ENCODE data around the gene MYO15A.

The MYO15A gene

DNA sequence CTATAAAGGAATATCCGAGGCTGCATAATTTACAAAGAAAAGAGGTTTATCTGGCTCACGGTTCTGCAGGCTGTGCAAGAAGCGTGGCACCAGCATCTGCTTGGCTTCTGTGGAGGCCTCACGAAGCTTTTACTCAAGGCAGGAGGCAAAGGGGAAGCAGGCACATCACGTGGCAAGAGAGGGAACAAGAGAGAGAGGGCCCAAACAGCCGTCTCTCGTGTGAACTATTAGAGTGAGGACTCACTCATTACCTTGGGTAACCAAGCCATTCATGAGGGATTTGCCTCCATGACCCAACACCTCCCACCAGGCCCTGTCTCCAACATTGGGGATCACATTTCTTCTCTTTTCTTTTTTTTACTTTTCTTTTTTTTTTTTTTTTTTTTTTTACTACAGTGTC, 67.6 kb downstream of the MYO15A start:
- no peak overlapping the region for H3K9ac ChIP-seq (ENCODE audit: low read length)
- no peaks in the 10 kb centered on the region for H3K27me3 ChIP-seq (ENCODE audit: control insufficient read depth, insufficient read depth, low read length)
- no peak overlapping the region for H3K4me3 ChIP-seq (ENCODE audit: low read length)

GRCh38 chr17:18177133-18177532, 68.6 kb downstream of the MYO15A start:
- no peak overlapping the region for H3K9ac ChIP-seq (ENCODE audit: low read length)
- peaks cover 17% of the 10 kb centered on the region for H3K4me1 ChIP-seq (ENCODE audit: control insufficient read depth, insufficient read depth, low read length)
- H3K9me3 ChIP-seq (ENCODE audit: control insufficient read depth, low read length): no peaks in the 10 kb centered on the region
- no peaks in the 10 kb centered on the region for H3K27me3 ChIP-seq (ENCODE audit: control insufficient read depth, insufficient read depth, low read length)
- H3K36me3 ChIP-seq (ENCODE audit: control insufficient read depth, insufficient read depth, low read length): no peaks in the 10 kb centered on the region
- no peak overlapping the region for H3K4me3 ChIP-seq (ENCODE audit: low read length)

More for the DNA sequence above, 67.6 kb downstream of the MYO15A start:
- Histone ChIP-seq H3K4me1 (ENCODE audit: control insufficient read depth, insufficient read depth, low read length) (peaks cover 10% of the 10 kb centered on the region), H3K9me3 (ENCODE audit: control insufficient read depth, low read length) (no peaks in the 10 kb centered on the region), H3K36me3 (ENCODE audit: control insufficient read depth, insufficient read depth, low read length) (no peaks in the 10 kb centered on the region)

GRCh38 chr17:18177722-18178121, 69.2 kb downstream of the MYO15A start:
- H3K9me3 ChIP-seq (ENCODE audit: control insufficient read depth, low read length): no peaks in the 10 kb centered on the region
- H3K27me3 ChIP-seq (ENCODE audit: control insufficient read depth, insufficient read depth, low read length): no peaks in the 10 kb centered on the region
- H3K4me3 ChIP-seq (ENCODE audit: low read length): no peak overlapping the region
- H3K4me1 ChIP-seq (ENCODE audit: control insufficient read depth, insufficient read depth, low read length): peaks cover 20% of the 10 kb centered on the region
- H3K36me3 ChIP-seq (ENCODE audit: control insufficient read depth, insufficient read depth, low read length): no peaks in the 10 kb centered on the region
- no peak overlapping the region for H3K9ac ChIP-seq (ENCODE audit: low read length)

DNA sequence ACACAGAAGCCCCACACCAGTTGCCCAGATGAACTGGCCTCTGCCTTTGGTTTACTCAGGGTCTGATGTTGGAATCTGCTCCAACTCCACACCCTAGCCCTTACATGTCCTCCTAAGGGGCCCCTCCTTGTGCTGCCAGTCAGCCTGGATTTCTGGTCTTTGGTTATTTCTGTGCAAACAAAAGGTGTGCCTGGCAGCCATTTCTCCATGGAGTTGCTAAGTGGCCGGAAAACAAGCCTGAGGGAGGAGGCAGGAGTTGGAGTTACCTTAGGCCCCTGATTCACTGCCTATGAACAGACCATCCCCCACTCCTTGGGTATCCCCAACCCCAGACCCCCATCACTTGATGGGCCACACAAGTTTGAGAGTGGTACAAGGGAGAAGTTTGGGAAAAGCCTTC, 70.6 kb downstream of the MYO15A start:
- H3K9me3 ChIP-seq (ENCODE audit: control insufficient read depth, low read length): no peaks in the 10 kb centered on the region
- no peak overlapping the region for H3K9ac ChIP-seq (ENCODE audit: low read length)
- no peaks in the 10 kb centered on the region for H3K36me3 ChIP-seq (ENCODE audit: control insufficient read depth, insufficient read depth, low read length)
- peaks cover 20% of the 10 kb centered on the region for H3K4me1 ChIP-seq (ENCODE audit: control insufficient read depth, insufficient read depth, low read length)
- H3K27me3 ChIP-seq (ENCODE audit: control insufficient read depth, insufficient read depth, low read length): no peaks in the 10 kb centered on the region
- H3K4me3 ChIP-seq (ENCODE audit: low read length): no peak overlapping the region

GRCh38 chr17:18179804-18180203, 71.2 kb downstream of the MYO15A start:
- Histone ChIP-seq H3K27me3 (ENCODE audit: control insufficient read depth, insufficient read depth, low read length) (no peaks in the 10 kb centered on the region), H3K9ac (ENCODE audit: low read length) (no peak overlapping the region), H3K4me1 (ENCODE audit: control insufficient read depth, insufficient read depth, low read length) (peaks cover 20% of the 10 kb centered on the region), H3K4me3 (ENCODE audit: low read length) (no peak overlapping the region), H3K36me3 (ENCODE audit: control insufficient read depth, insufficient read depth, low read length) (no peaks in the 10 kb centered on the region), H3K9me3 (ENCODE audit: control insufficient read depth, low read length) (no peaks in the 10 kb centered on the region)

- no peaks in the 10 kb centered on the region for H3K27me3 ChIP-seq (ENCODE audit: control insufficient read depth, insufficient read depth, low read length)
- no peak overlapping the region for H3K9ac ChIP-seq (ENCODE audit: low read length)
- no peak overlapping the region for H3K4me3 ChIP-seq (ENCODE audit: low read length)
- H3K9me3 ChIP-seq (ENCODE audit: control insufficient read depth, low read length): no peaks in the 10 kb centered on the region
- H3K36me3 ChIP-seq (ENCODE audit: control insufficient read depth, insufficient read depth, low read length): no peaks in the 10 kb centered on the region
- peaks cover 26% of the 10 kb centered on the region for H3K4me1 ChIP-seq (ENCODE audit: control insufficient read depth, insufficient read depth, low read length)
Observed at GRCh38 chr17:18181358-18181757, 72.8 kb downstream of the MYO15A start.

DNA sequence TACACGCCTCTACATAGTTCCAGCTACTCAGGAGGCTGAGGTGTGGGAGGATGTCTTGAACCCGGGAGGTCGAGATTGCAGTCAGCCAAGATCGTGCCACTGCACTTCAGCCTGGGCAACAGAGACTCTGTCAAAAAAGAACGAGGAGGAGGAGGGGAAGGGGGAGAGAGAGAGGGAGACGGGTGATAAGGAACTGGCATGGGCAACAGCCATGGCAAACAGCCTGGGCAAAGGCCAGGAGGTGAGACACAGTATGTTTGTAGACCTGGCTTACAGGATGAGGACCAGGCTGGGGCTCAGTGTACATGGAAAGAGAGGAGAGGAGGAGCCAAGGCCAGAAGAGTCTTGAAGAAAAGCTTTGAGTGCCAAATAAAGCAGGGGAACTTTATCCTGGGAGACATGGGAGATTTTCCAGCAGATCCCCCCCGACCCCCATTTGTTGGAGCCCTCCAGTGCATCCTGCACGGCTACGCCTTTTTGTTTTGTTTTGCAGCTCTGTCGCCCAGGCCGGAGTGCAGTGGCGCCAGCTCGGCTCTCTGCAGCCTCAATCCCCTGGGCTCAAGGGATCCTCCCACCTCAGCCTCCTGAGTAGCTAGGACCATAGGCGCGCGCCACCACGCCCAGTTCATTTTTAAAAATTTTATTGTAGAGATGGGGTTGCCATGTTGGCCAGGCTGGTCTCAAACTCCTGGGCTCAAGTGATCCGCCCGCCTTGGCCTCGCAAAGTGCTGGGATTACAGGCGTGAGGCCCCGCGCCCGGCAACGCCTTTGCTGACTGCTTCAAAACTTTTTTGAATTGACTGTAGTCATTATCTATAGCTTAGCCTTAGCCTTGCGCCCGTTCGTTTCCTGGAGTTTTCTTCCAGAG, 73.8 kb downstream of the MYO15A start:
- no peaks in the 10 kb centered on the region for H3K36me3 ChIP-seq (ENCODE audit: control insufficient read depth, insufficient read depth, low read length)
- peaks cover 35% of the 10 kb centered on the region for H3K4me1 ChIP-seq (ENCODE audit: control insufficient read depth, insufficient read depth, low read length)
- no peaks in the 10 kb centered on the region for H3K27me3 ChIP-seq (ENCODE audit: control insufficient read depth, insufficient read depth, low read length)
- H3K4me3 ChIP-seq (ENCODE audit: low read length): peak overlapping the region; percentile 72
- peak overlapping the region; percentile 81 for H3K9ac ChIP-seq (ENCODE audit: low read length)
- H3K9me3 ChIP-seq (ENCODE audit: control insufficient read depth, low read length): no peaks in the 10 kb centered on the region

- no peaks in the 10 kb centered on the region for H3K27me3 ChIP-seq (ENCODE audit: control insufficient read depth, insufficient read depth, low read length)
- no peaks in the 10 kb centered on the region for H3K36me3 ChIP-seq (ENCODE audit: control insufficient read depth, insufficient read depth, low read length)
- no peaks in the 10 kb centered on the region for H3K9me3 ChIP-seq (ENCODE audit: control insufficient read depth, low read length)
- peak overlapping the region; percentile 81 for H3K9ac ChIP-seq (ENCODE audit: low read length)
- peak overlapping the region; percentile 72 for H3K4me3 ChIP-seq (ENCODE audit: low read length)
- peaks cover 41% of the 10 kb centered on the region for H3K4me1 ChIP-seq (ENCODE audit: control insufficient read depth, insufficient read depth, low read length)
Observed at GRCh38 chr17:18182978-18183333, 74.4 kb downstream of the MYO15A start.

DNA sequence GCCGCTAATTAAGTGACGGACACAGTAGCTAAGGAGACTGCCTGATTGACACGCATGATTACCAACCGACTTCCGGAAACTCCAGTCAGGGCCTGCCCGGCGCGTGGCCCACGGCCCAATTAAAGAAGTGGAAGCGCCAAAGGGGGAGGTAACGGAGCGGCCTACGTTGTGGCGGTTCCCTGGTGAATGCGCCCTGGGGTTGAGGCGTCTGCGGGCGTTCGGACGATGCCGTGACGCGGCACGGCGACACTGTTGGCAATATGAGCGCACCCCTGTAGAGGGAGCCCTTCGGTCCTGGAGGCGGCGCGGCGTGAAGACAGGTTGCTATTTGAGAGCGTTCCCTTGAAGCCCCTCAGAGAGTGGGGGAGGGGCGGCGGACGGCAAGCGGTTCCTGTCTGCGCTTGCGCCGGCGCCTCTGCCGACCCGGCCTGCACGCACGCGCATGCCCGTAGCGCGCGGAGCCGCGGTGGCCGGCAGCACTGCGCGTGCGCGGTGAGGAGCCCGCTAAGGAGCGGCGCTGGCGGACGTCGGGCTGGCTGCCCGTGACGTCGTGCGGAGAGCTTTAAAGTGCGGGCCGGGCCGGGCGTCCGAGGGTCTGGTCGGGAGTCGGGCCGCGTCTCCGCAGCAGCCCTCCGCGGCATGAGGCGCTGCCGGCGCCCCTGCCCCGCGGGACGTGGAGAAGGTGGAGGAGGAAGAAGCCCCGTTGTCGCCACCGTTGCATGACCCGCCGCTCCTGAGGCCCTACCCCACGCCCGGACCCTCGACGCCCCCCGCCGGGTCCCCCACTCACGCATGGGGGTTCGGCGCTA, 75.0 kb downstream of the MYO15A start, which contains the start of gene ALKBH5:
TSS of gene ALKBH5 (plus strand) at position 495 of the 809 bp plus-strand sequence. CDS start 416 bp downstream, outside the sequence.
- H3K4me3 ChIP-seq (ENCODE audit: low read length): peak within 1 kb of the TSS; percentile 72
- no peaks in the 10 kb centered on the region for H3K27me3 ChIP-seq (ENCODE audit: control insufficient read depth, insufficient read depth, low read length)
- H3K4me1 ChIP-seq (ENCODE audit: control insufficient read depth, insufficient read depth, low read length): peaks cover 45% of the 10 kb centered on the region
- peak within 1 kb of the TSS; percentile 81 for H3K9ac ChIP-seq (ENCODE audit: low read length)
- peaks cover 4% of the 10 kb centered on the region for H3K36me3 ChIP-seq (ENCODE audit: control insufficient read depth, insufficient read depth, low read length)
- no peaks in the 10 kb centered on the region for H3K9me3 ChIP-seq (ENCODE audit: control insufficient read depth, low read length)

- H3K4me3 ChIP-seq (ENCODE audit: low read length): peak overlapping the region; percentile 33
- no peaks in the 10 kb centered on the region for H3K9me3 ChIP-seq (ENCODE audit: control insufficient read depth, low read length)
- peaks cover 4% of the 10 kb centered on the region for H3K36me3 ChIP-seq (ENCODE audit: control insufficient read depth, insufficient read depth, low read length)
- peak overlapping the region; percentile 81 for H3K9ac ChIP-seq (ENCODE audit: low read length)
- H3K4me1 ChIP-seq (ENCODE audit: control insufficient read depth, insufficient read depth, low read length): peaks cover 41% of the 10 kb centered on the region
- H3K27me3 ChIP-seq (ENCODE audit: control insufficient read depth, insufficient read depth, low read length): no peaks in the 10 kb centered on the region
Observed at GRCh38 chr17:18184143-18185031, 75.8 kb downstream of the MYO15A start.

DNA sequence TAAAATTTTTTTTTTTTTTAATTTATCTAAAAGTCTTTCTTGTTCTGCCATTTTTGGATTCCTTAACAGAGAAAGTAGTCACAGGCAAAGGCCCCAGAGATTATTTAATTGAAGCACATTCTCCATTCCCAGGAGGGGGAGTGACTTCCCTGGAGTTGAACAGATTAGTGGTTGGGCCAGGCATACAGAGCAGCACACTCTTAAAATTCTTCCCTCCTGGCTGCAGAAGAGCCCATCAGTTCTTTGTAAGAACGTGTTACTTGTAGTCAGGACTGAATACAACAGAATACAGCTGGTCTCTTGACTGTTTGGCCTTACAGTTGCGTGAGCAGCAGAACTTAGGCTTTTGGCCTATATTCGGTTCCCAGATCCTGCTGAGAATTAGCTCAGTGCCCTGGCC, 76.8 kb downstream of the MYO15A start:
- no peaks in the 10 kb centered on the region for H3K27me3 ChIP-seq (ENCODE audit: control insufficient read depth, insufficient read depth, low read length)
- peaks cover 4% of the 10 kb centered on the region for H3K36me3 ChIP-seq (ENCODE audit: control insufficient read depth, insufficient read depth, low read length)
- peak overlapping the region; percentile 9 for H3K4me3 ChIP-seq (ENCODE audit: low read length)
- no peaks in the 10 kb centered on the region for H3K9me3 ChIP-seq (ENCODE audit: control insufficient read depth, low read length)
- H3K4me1 ChIP-seq (ENCODE audit: control insufficient read depth, insufficient read depth, low read length): peaks cover 51% of the 10 kb centered on the region
- H3K9ac ChIP-seq (ENCODE audit: low read length): peak overlapping the region; percentile 67
